Pons (tissue), 1 donor: ENCODE results near the gene PTGES2.
"Not testable (repeated sequence)": the region's sequence is repeated elsewhere in the genome, so short reads cannot be mapped to it uniquely, and the experiment has no call there.

Source experiments
- DNase-seq: peaks from one replicate; pipeline ENCODE4 v3.0.0-alpha.2; 2016; ENCODE audit warnings: low spot score

The PTGES2 gene

DNA sequence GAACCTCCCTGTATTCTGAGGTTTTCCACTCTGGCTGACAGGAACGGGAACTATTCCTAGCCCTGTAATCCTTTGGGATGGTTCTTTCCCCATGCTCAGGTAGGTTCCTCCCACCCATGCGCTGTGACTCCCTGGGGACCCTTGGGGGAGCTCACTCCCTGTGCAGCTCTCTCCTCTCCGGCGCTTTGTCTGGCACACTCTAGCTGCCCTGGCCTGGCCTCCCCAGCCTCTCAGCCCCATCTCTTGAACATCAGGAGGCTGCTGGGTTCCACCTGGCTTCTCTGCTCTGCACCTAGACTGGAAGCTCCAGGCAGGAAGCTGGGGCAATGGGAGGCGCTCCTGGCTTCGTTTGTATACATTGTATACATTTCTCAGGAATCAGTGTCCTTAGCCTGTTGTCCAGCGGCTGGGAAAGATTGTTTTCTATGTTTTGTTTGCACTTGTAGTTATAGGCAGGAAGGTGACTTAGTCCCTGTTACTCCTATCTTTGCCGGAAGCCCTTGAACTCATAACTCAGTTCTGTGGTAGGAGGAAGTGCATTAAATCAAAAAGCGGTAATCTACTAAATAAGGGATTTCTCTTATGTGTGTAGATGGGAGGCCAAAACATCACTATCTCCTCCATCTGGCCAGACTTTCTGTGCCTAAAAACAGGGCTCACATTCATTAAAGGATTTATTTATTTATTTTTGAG is 39.1 kb downstream of the PTGES2 start:
- no peak for DNase-seq

DNA sequence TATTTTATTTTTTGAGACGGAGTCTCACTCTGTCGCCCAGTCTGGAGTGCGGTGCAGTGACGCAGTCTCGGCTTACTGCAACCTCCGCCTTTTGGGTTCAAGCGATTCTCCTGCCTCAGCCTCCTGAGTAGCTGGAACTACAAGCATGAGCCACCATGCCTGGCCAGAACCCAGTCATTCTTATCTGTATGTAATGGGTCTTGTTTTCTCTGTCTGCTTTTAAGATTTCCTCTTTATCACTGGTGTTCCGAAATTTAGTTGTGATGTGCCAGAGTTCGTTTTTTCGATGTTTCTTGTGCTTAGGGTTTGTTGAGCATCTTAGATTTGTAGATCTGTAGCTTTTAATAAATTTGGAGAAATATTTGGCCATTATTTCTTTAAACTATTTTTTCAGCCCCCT is 40.3 kb downstream of the PTGES2 start:
- no peak for DNase-seq

DNA sequence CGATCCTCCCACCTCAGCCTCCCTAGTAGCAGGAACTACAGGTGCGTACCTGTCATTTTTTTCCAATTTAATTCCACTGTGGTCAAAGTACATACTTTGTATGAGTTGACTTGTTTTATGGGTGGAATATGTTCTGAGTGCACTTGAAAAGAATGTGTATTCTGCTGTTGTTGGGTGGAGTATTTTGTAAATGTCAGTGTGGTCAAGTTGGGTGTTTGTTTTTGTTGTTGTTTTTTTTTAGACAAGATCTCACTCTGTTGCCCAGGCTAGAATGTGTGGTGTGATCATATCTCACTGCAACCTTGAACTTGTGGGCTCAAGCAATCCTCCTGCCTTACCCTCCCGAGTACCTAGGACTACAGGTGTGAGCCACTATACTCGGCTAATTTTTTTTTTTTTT is 41.6 kb downstream of the PTGES2 start:
- DNase-seq = no peak

DNA sequence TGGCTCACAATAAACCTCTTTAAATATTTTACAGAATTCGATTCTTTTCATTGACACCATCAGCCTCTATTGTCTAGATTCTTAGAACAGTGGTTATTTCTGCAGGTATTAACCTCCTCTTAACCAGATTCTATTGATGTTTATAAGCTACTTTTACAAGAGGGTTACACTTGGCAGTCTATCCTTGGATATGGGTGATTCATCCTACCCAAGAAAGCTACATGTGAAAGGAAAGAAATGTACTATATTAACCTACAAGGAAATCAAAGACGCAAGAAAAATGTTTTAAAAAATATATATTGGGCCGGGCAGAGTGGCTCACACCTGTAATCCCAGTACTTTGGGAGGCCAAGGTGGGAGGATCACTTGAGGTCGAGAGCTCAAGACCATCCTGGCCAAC is 42.8 kb downstream of the PTGES2 start:
- no peak for DNase-seq

DNA sequence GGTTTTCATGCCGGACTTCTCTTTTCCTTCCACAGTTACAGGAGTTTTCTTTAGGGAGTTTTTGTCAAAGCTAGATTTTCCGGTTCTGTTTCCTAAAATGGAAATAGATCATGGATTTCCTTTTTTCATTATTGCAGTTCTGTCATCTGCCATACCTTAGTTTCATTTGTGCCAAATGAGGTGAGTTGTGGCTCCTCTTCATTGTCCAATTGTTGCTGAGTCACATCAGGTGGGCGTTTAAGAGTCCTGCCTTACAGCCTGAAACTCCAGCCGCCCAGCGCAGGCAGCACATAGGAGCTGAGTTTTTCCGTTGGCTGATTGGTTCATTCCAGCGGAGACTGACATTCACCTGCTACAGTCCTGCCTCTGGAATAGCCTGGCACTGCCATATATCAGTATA is 45.4 kb downstream of the PTGES2 start:
- no peak for DNase-seq

DNA sequence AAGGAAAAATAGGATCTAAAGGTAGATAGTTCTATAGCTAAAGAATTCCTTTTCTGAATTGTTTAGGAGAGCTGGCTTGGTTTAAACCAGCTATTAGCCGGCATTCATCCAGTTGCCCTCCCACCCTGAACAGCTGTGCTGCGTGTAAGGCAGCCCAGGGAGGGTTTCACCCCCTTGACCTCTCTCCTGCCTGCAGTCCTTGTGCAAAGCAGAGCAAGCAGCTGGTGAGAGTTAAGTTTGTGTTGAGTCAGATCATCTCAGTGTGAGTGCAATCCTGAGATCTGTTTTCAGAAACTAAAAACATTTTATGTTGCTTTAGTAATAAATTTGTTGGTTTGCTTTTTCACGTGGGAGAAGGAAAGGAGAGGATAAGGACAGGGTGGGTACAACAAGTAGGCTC is 46.5 kb downstream of the PTGES2 start:
- DNase-seq = no peak

DNA sequence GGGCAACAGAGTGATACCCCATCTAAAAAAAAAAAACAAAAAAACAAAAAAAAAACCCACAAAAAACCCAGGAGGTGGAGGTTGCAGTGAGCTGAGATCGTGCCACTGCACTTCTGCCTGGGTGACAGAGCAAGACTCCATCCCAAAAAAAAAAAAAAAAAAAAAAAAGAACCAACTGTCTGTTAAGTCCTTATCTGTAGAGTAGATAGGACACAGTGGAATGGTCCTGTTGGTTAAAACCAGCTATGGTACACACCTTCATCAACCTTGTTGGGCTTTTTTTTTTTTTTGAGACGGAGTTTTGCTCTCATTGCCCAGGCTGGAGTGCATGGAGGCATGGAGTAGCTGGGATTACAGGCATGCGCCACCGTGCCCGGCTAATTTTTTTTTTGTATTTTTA is 47.3 kb downstream of the PTGES2 start:
- no peak for DNase-seq

DNA sequence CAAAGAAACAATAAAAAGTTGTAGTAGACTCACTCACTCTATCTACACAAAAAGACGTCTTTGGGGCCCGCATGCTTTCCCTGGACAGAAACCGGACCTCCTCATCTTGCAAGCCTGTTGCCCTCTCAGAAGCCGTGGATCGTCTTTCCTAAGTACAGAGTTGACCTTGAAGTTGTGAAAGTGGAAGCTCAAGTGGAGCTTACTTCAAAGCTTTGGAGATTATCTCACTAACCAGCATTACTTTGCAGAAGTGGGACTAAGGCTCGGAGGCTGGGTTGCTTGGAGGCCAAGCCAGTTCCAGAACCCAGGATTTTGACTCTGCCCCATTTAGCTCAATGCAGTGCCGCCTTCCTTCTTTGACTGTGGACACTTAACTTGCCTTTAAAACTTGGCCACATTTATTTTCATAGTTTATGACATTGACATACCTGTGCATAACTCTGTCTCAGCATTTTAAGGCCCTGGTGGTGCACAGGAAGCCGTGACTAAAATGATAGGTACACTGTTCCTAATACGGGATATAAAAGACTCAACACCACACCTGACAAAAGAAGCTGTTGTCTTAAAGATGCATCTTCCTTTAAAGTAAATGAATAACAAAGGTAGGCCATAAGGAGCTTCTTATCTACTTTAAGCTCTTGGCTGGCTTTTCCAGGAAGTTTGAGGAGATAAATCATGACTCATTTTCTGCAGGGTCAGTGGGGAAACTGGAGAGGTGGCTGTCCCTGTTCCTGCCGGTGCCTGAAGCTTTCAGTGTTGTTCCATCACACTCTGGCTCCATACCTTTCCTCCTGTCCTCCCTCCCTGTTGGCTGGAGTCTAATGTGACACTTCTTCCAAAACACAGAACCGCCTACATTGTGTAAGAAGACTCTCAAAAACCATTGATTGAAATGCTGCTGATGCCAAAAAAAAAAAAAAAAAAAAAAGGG is 48.8 kb downstream of the PTGES2 start:
- DNase-seq = no peak

DNA sequence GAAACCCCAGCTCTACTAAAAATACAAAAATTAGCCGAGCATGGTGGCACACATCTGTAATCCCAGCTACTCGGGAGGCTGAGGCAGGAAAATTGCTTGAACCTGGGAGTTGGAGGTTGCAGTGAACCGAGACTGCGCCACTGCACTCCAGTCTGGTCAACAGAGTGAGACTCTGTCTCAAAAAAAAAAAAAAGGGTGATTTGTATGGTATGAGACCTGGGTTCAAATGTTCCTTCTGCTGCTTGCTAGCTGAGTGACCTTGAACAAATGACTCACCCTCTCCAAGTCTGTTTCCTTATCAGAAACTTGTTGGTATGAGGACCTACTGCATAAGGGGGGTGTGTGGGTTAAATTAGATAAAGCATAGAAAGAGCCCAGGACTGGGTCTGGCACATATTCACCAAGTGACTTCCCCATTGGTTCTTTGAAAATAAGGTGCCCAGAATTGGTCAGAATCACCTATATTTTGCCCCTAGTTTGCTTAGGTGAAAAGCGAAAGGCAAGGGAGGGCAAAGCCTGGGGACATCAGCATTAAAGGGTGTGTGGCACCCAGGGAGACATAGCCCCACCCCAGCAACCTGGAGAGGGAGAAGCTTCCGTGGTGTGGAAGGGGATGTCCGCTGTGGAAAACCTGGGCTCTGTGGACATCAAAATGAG is 49.6 kb downstream of the PTGES2 start:
- no peak for DNase-seq

DNA sequence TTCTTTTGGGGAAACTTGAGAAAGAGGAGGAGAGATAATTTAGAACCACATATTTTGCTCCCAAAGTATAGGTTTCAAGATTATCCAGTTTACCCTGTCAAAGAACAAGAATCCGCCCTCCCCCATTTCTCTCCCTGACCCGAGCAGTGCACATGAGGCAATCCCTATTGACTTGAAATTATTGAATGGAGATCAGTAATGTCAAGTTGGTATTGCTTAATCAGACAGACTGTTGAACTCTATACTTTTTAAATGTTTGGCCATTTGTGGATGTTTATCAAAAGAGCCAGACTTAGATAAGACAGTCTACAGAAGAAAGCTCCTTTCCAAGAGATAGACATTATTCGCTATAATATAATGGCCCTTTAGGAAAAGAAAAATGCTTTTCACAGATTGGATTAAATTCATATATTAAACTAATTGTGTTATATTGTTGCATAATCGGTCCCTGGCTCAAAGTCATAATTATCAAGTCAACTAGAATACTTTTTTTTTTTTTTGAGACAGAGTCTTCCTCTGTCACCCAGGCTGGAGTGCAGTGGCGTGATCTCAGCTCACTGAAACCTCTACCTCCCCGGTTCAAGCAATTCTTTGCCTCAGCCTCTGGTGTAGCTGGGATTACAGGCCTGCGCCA is 54.2 kb downstream of the PTGES2 start:
- no peak for DNase-seq

DNA sequence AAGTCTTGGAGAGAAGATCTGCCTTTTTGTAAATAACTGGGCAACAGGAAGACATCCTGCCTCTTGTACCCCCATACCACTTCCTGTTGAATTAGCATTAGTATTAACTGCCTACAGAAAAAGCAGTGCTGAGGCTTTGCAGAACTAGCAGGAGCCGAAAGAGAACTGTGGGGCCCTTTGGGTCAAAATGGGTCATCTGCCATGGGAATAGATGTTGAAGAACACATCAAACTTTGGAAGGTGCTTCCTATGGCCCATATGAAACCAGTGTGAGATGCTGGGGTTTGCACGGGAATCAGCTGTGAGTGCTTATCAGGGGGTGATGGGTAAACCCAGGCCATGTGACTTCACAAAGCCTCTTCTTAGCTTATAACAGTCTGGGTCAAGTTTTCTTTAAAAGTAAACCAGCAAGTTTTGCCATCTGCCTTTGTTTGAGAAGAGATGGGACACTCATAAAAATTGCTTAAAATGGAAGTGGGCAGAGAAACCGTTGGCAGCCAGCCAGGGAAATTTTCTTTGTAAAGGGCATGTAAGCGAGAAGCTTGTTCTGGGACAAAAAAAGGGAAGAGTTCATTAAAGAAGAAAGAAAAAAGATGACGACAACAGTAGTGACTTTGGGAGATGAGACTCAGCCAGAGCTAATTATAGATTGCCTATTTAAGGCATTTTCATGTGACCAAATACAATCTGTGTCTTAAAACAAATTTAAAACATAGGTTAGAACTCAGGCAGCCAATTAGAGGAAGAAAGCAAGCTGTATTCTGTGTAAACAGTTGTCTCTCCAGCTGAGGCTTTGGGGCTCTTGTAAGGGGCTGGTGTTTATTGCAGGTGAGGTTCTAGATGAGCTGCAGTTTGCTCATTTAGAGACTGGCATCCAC is 55.1 kb downstream of the PTGES2 start:
- DNase-seq = peak; percentile 91

DNA sequence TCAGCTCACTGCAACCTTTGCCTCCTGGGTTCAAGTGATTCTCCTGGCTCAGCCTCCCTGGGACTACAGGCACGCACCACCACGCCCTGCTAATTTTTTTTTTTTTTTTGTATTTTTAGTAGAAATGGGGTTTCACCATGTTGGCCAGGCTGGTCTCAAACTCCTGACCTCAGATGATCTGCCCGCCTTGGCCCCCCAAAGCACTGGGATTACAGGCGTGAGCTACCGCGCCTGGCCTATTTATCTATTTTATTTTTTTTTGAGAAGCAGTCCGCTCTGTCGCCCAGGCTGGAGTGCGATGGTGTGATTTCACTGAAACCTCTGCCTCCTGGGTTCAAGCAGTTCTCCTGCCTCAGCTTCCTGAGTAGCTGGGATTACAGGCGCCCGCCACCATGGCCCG is 56.1 kb downstream of the PTGES2 start:
- DNase-seq = not testable (repeated sequence)

DNA sequence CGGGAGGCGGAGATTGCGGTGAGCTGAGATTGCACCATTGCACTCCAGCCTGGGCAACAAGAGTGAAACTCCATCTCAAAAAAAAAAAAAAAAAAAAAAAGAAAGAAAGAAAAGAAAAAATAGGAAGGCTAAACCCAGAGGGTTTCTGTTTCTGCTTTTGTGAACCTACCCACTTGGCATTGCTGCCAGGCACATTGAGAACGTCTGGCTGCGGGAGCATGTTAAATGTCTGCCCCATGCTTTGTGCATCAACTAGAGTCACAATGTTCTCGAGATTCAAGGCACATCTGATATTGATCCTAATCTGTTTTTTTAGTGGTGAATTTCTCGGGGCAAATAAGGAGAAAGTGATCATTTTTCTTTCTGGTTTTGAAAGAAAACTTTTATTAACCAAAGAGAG is 56.7 kb downstream of the PTGES2 start:
- peak; percentile 31 for DNase-seq
